ENCODE measurements around the gene VPS33B. TPM values are rescaled to one million over a fixed set of nuclear protein-coding genes. Genes with fewer than 3 reads are reported as not detected.

VPS33B gene
- total RNA-seq, 4 donors from 2014 or later = 3.3 to 9.0 (median 8.1) TPM

DNA sequence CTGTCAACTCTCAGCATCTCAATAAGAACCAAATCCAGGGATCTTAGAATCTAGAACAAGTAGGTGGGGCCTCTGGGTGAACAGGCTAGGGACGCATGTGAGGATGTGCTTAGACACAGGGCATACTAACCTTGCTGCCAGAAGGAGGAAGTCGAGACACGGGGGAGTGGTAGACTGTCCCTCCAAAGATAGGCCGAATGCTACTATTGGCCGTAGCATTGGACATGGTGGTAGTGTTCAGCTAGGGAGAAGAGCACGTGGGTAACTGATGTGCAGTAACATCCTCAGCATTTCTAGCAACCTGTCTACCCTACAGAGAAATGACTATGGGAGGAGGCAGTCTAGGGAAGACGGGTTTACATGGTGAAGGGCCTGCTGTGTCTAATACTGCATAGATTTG, 52.1 kb downstream of the VPS33B start:
- 93 to 96% methylated on average over 7 of the region's 7 CpGs for WGBS, 2 donors
- H3K9me3 ChIP-seq = no peaks in the 10 kb centered on the region
- no peak overlapping the region for H3K27ac ChIP-seq
- intact Hi-C loops (cut with DNase I) = no loop called here
- no peak for DNase-seq
- no peak overlapping the region for H3K4me3 ChIP-seq
- peaks cover 0 to 10% (median 0%) of the 10 kb centered on the region in 3 donors for H3K4me1 ChIP-seq
- no peaks in the 10 kb centered on the region for H3K27me3 ChIP-seq
- peaks cover 0 to 88% (median 6%) of the 10 kb centered on the region in 3 donors for H3K36me3 ChIP-seq
- no peak for TF ChIP-seq CTCF (IDR thresholded peaks at IDR 0.05)
- no peak for TF ChIP-seq POLR2A (IDR thresholded peaks at IDR 0.05)

- Histone ChIP-seq H3K4me1 (peaks cover 0 to 10% (median 0%) of the 10 kb centered on the region in 3 donors), H3K27ac (no peak overlapping the region), H3K36me3 (peaks cover 0 to 82% (median 6%) of the 10 kb centered on the region in 3 donors), H3K4me3 (no peak overlapping the region), H3K9me3 (no peaks in the 10 kb centered on the region), H3K27me3 (no peaks in the 10 kb centered on the region)
- intact Hi-C loops (cut with DNase I) = loop anchor here (10.0 kb wide), 1 partner anchor 56 kb away; the partner anchor contains the start of gene VPS33B
- no peak for DNase-seq
- WGBS, 2 donors = 73 to 95% methylated on average over 1 of the region's 1 CpG
- TF ChIP-seq CTCF (IDR thresholded peaks at IDR 0.05) = no peak
Observed at GRCh38 chr15:90968434-90968833, 54.0 kb downstream of the VPS33B start.

DNA sequence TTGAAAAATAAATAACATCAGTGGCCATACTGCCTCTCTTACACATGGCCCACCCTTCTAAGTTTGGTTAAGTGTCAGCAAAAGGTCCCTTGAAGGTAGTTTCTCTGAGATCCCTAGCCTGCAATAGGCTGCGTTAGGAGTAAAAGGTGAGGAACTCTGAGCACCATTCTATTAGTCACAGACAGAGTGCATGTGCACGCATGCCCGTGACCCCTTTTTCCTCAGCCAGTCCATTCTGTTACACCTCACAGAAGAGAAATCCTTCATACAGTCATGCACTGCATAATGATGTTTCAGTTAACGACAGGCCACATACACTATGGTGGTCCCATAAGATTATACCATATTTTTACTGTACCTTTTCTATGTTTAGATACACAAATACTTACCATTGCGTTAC, 55.2 kb downstream of the VPS33B start:
- peaks cover 0 to 82% (median 6%) of the 10 kb centered on the region in 3 donors for H3K36me3 ChIP-seq
- no peak overlapping the region for H3K27ac ChIP-seq
- H3K9me3 ChIP-seq = no peaks in the 10 kb centered on the region
- H3K27me3 ChIP-seq = no peaks in the 10 kb centered on the region
- 70 to 73% methylated on average over 5 of the region's 5 CpGs for WGBS, 2 donors
- peaks cover 0 to 10% (median 0%) of the 10 kb centered on the region in 3 donors for H3K4me1 ChIP-seq
- intact Hi-C loops (cut with DNase I) = loop anchor here (10.0 kb wide), 1 partner anchor 58 kb away; the partner anchor contains the start of gene VPS33B
- DNase-seq = no peak
- H3K4me3 ChIP-seq = no peak overlapping the region
- TF ChIP-seq POLR2A (IDR thresholded peaks at IDR 0.05) = no peak
- TF ChIP-seq CTCF (IDR thresholded peaks at IDR 0.05) = no peak

GRCh38 chr15:90966262-90966661, 56.1 kb downstream of the VPS33B start:
- 83 to 87% methylated on average over 9 of the region's 9 CpGs for WGBS, 2 donors
- no peaks in the 10 kb centered on the region for H3K9me3 ChIP-seq
- H3K4me1 ChIP-seq = peaks cover 0 to 10% (median 0%) of the 10 kb centered on the region in 3 donors
- H3K27me3 ChIP-seq = no peaks in the 10 kb centered on the region
- intact Hi-C loops (cut with DNase I) = loop anchor here (10.0 kb wide), 1 partner anchor 59 kb away; the partner anchor contains the start of gene VPS33B
- no peak overlapping the region for H3K27ac ChIP-seq
- H3K36me3 ChIP-seq = peaks cover 0 to 90% (median 6%) of the 10 kb centered on the region in 3 donors
- DNase-seq = no peak
- TF ChIP-seq CTCF (IDR thresholded peaks at IDR 0.05) = no peak
- TF ChIP-seq POLR2A (IDR thresholded peaks at IDR 0.05) = no peak
- H3K4me3 ChIP-seq = no peak overlapping the region

GRCh38 chr15:90962021-90962420, 60.4 kb downstream of the VPS33B start:
- TF ChIP-seq CTCF (IDR thresholded peaks at IDR 0.05) (no peak), POLR2A (IDR thresholded peaks at IDR 0.05) (no peak)
- 69 to 83% methylated on average over 4 of the region's 4 CpGs for WGBS, 2 donors
- no peak for DNase-seq
- Histone ChIP-seq H3K27me3 (no peaks in the 10 kb centered on the region), H3K27ac (no peak overlapping the region), H3K4me1 (peaks cover 5 to 13% (median 8%) of the 10 kb centered on the region in 3 donors), H3K36me3 (peaks cover 0 to 71% (median 3%) of the 10 kb centered on the region in 3 donors), H3K9me3 (no peaks in the 10 kb centered on the region), H3K4me3 (no peak overlapping the region)
- intact Hi-C loops (cut with DNase I) = loop anchor here (10.0 kb wide), 1 partner anchor 63 kb away; the partner anchor contains the start of gene VPS33B
